Subcutaneous abdominal adipose tissue (tissue), 5 donors: ENCODE data around the gene C5AR1.
"Not testable (repeated sequence)": the region's sequence is repeated elsewhere in the genome, so short reads cannot be mapped to it uniquely, and the experiment has no call there.

Experiments used
- H3K27ac ChIP-seq: one replicate; pipeline ENCODE4 v1.7.0; 2013; ENCODE audit warnings: low read depth, mild to moderate bottlenecking, inconsistent platforms, low read length, moderate library complexity
- H3K27me3 ChIP-seq, 5 donors: one replicate each; pipeline ENCODE4 v1.7.0; 2013; ENCODE audit warnings: low read length in 5 of 5, inconsistent platforms in 1 of 5; ENCODE audit not compliant: control insufficient read depth in 5 of 5, insufficient read depth in 4 of 5
- H3K36me3 ChIP-seq, 5 donors: one replicate each; pipeline ENCODE4 v1.7.0; 2013; ENCODE audit warnings: low read length in 5 of 5; ENCODE audit not compliant: control insufficient read depth in 5 of 5, insufficient read depth in 5 of 5
- H3K4me1 ChIP-seq, 5 donors: one replicate each; pipeline ENCODE4 v1.7.0; 2013; ENCODE audit warnings: low read length in 5 of 5, mild to moderate bottlenecking in 3 of 5, moderate library complexity in 1 of 5; ENCODE audit not compliant: control insufficient read depth in 5 of 5, insufficient read depth in 5 of 5
- H3K4me3 ChIP-seq, 5 donors: one replicate each; pipeline ENCODE4 v1.7.0; 2013; ENCODE audit warnings: low read length in 5 of 5, low read depth in 1 of 5
- H3K9ac ChIP-seq, 5 donors: one replicate each; pipeline ENCODE4 v1.7.0; 2013; ENCODE audit warnings: low read length in 5 of 5, mild to moderate bottlenecking in 4 of 5, moderate library complexity in 3 of 5
- H3K9me3 ChIP-seq, 5 donors: one replicate each; pipeline ENCODE4 v1.7.0; 2013; ENCODE audit warnings: low read length in 5 of 5; ENCODE audit not compliant: control insufficient read depth in 5 of 5
- donor health status: healthy.
- donor health status: healthy.
- donor health status: healthy.
- donor health status: healthy.
- donor health status: healthy.

The C5AR1 gene

GRCh38 chr19:47324502-47324901 lies 14.8 kb downstream of the C5AR1 start:
- peak overlapping the region in 3 of 5 donors; percentile 40 to 56 (median 43) for H3K4me3 ChIP-seq
- peaks cover 0 to 8% (median 0%) of the 10 kb centered on the region in 5 donors for H3K4me1 ChIP-seq
- H3K27me3 ChIP-seq: peaks cover 3 to 15% (median 12%) of the 10 kb centered on the region in 5 donors
- H3K9ac ChIP-seq: no peak overlapping the region
- H3K36me3 ChIP-seq: peaks cover 0 to 12% (median 3%) of the 10 kb centered on the region in 5 donors
- H3K9me3 ChIP-seq: no peaks in the 10 kb centered on the region
- H3K27ac ChIP-seq: peak overlapping the region; percentile 50

- Histone ChIP-seq H3K27me3 (peaks cover 0 to 12% (median 0%) of the 10 kb centered on the region in 5 donors), H3K9ac (peak overlapping the region in 3 of 5 donors; percentile 25 to 65 (median 41)), H3K27ac (no peak overlapping the region), H3K4me1 (peaks cover 0 to 21% (median 7%) of the 10 kb centered on the region in 5 donors), H3K4me3 (peak overlapping the region in 2 of 5 donors; percentile 32 to 52), H3K9me3 (no peaks in the 10 kb centered on the region), H3K36me3 (no peaks in the 10 kb centered on the region)
Observed at GRCh38 chr19:47330466-47330869, 20.8 kb downstream of the C5AR1 start.

GRCh38 chr19:47331490-47331889 lies 21.8 kb downstream of the C5AR1 start:
- H3K4me1 ChIP-seq: peaks cover 0 to 27% (median 7%) of the 10 kb centered on the region in 5 donors
- H3K36me3 ChIP-seq: no peaks in the 10 kb centered on the region
- no peak overlapping the region for H3K27ac ChIP-seq
- peaks cover 0 to 12% (median 0%) of the 10 kb centered on the region in 5 donors for H3K27me3 ChIP-seq
- no peak overlapping the region for H3K4me3 ChIP-seq
- H3K9me3 ChIP-seq: no peaks in the 10 kb centered on the region
- no peak overlapping the region for H3K9ac ChIP-seq

- Histone ChIP-seq H3K4me3 (peak within 1 kb of the TSS in 1 of 5 donors; percentile 19), H3K4me1 (peaks cover 0 to 29% (median 8%) of the 10 kb centered on the region in 5 donors), H3K9ac (no peak within 1 kb of the TSS), H3K9me3 (no peaks in the 10 kb centered on the region), H3K27ac (no peak within 1 kb of the TSS), H3K36me3 (no peaks in the 10 kb centered on the region), H3K27me3 (peaks cover 0 to 12% (median 0%) of the 10 kb centered on the region in 5 donors)
Observed at GRCh38 chr19:47331931-47332547, 22.4 kb downstream of the C5AR1 start, which contains the start of gene C5AR2. TSS of gene C5AR2 (plus strand) at chr19:47332175. CDS start at chr19:47340800, 8,625 bp downstream.

- H3K36me3 ChIP-seq, H3K27me3 ChIP-seq, H3K27ac ChIP-seq, H3K9me3 ChIP-seq: not testable (repeated sequence)
- Histone ChIP-seq H3K4me1 (peaks cover 0 to 16% (median 3%) of the 10 kb centered on the region in 5 donors), H3K4me3 (peak overlapping the region in 1 of 5 donors; percentile 21), H3K9ac (peak overlapping the region in 1 of 5 donors; percentile 20)
Observed at GRCh38 chr19:47336765-47337718, 27.4 kb downstream of the C5AR1 start.

- H3K9ac ChIP-seq: no peak overlapping the region
- H3K27ac ChIP-seq: no peak overlapping the region
- no peak overlapping the region for H3K4me3 ChIP-seq
- peaks cover 0 to under 1% (median 0%) of the 10 kb centered on the region in 5 donors for H3K27me3 ChIP-seq
- H3K36me3 ChIP-seq: peaks cover 0 to 7% (median 0%) of the 10 kb centered on the region in 5 donors
- no peaks in the 10 kb centered on the region for H3K9me3 ChIP-seq
- H3K4me1 ChIP-seq: peaks cover 0 to 12% (median 0%) of the 10 kb centered on the region in 5 donors
Observed at GRCh38 chr19:47339196-47339880, 29.7 kb downstream of the C5AR1 start.

- no peak overlapping the region for H3K9ac ChIP-seq
- peaks cover 0 to 7% (median 0%) of the 10 kb centered on the region in 5 donors for H3K36me3 ChIP-seq
- H3K4me3 ChIP-seq: no peak overlapping the region
- no peaks in the 10 kb centered on the region for H3K27me3 ChIP-seq
- no peaks in the 10 kb centered on the region for H3K9me3 ChIP-seq
- H3K4me1 ChIP-seq: peaks cover 0 to 9% (median 0%) of the 10 kb centered on the region in 5 donors
- no peak overlapping the region for H3K27ac ChIP-seq
Observed at GRCh38 chr19:47340477-47341208, 31.0 kb downstream of the C5AR1 start.

GRCh38 chr19:47341734-47342133 lies 32.1 kb downstream of the C5AR1 start:
- no peak overlapping the region for H3K4me3 ChIP-seq
- no peaks in the 10 kb centered on the region for H3K9me3 ChIP-seq
- no peak overlapping the region for H3K27ac ChIP-seq
- peaks cover 0 to under 1% (median 0%) of the 10 kb centered on the region in 5 donors for H3K4me1 ChIP-seq
- no peaks in the 10 kb centered on the region for H3K27me3 ChIP-seq
- H3K9ac ChIP-seq: no peak overlapping the region
- peaks cover 0 to 7% (median 0%) of the 10 kb centered on the region in 5 donors for H3K36me3 ChIP-seq

GRCh38 chr19:47343194-47343802 lies 33.6 kb downstream of the C5AR1 start:
- Histone ChIP-seq H3K36me3 (peaks cover 0 to 7% (median 0%) of the 10 kb centered on the region in 5 donors), H3K4me1 (peaks cover 0 to 4% (median 0%) of the 10 kb centered on the region in 5 donors), H3K9me3 (no peaks in the 10 kb centered on the region), H3K27me3 (no peaks in the 10 kb centered on the region), H3K27ac (no peak overlapping the region), H3K4me3 (no peak overlapping the region), H3K9ac (no peak overlapping the region)
